ENCODE measurements around the gene DPP8.

DPP8 gene

GRCh38 chr15:65405791-65406423 lies 111.6 kb downstream of the DPP8 start:
- DNase-seq (ENCODE audit: extremely low read depth, low read depth), result no peak
- no peak overlapping the region for H3K4me3 ChIP-seq (replicated peaks; ENCODE audit: low read depth, low read length)
- TF ChIP-seq CTCF (IDR thresholded peaks at IDR 0.05; ENCODE audit: low read depth, low read length, missing control alignments), result no peak

- no peak for DNase-seq (ENCODE audit: extremely low read depth, low read depth)
- H3K4me3 ChIP-seq (replicated peaks; ENCODE audit: low read depth, low read length), result no peak overlapping the region
- no peak for TF ChIP-seq CTCF (IDR thresholded peaks at IDR 0.05; ENCODE audit: low read depth, low read length, missing control alignments)
Observed at GRCh38 chr15:65404186-65404872, 113.2 kb downstream of the DPP8 start.

GRCh38 chr15:65402961-65403360 lies 114.5 kb downstream of the DPP8 start:
- no peak overlapping the region for H3K4me3 ChIP-seq (replicated peaks; ENCODE audit: low read depth, low read length)
- TF ChIP-seq CTCF (IDR thresholded peaks at IDR 0.05; ENCODE audit: low read depth, low read length, missing control alignments), result no peak
- DNase-seq (ENCODE audit: extremely low read depth, low read depth), result no peak

- TF ChIP-seq CTCF (IDR thresholded peaks at IDR 0.05; ENCODE audit: low read depth, low read length, missing control alignments), result no peak
- no peak overlapping the region for H3K4me3 ChIP-seq (replicated peaks; ENCODE audit: low read depth, low read length)
Observed at GRCh38 chr15:65401611-65402240, 115.8 kb downstream of the DPP8 start.

GRCh38 chr15:65400760-65401610 lies 116.5 kb downstream of the DPP8 start:
- H3K4me3 ChIP-seq (replicated peaks; ENCODE audit: low read depth, low read length), result no peak overlapping the region
- DNase-seq (ENCODE audit: extremely low read depth, low read depth), result peak; percentile 75
- TF ChIP-seq CTCF (IDR thresholded peaks at IDR 0.05; ENCODE audit: low read depth, low read length, missing control alignments), result peak; percentile 91

More at GRCh38 chr15:65401611-65402240, 115.8 kb downstream of the DPP8 start:
- no peak for DNase-seq (ENCODE audit: extremely low read depth, low read depth)

GRCh38 chr15:65399997-65400396 lies 117.5 kb downstream of the DPP8 start:
- no peak for TF ChIP-seq CTCF (IDR thresholded peaks at IDR 0.05; ENCODE audit: low read depth, low read length, missing control alignments)
- H3K4me3 ChIP-seq (replicated peaks; ENCODE audit: low read depth, low read length), result no peak overlapping the region
- DNase-seq (ENCODE audit: extremely low read depth, low read depth), result no peak

Data from HFF-Myc (cell line).